ENCODE measurements around the gene XYLT1.

Gene XYLT1

DNA sequence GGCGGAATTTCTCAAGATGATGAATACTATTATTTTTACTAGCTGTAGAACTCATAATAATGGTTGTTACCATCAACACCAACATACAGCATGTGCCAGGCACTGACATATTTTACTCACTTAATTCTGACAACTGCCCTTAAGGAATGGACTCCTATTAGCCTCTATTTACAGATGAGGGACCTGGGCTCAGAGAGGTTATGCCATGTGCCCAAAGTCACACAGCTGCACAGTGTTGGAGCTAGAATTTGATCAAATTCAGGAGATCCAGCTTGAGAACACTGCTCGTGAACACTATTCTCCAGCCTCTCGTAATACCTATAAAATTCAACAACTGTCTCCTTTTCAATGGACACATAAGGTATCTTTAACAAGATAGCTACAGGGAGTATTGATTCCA, 97.2 kb downstream of the XYLT1 start:
- peak overlapping the region; percentile 98 for H3K27ac Mint-ChIP-seq
- H3K4me3 Mint-ChIP-seq, result no peak overlapping the region
- peaks cover 85% of the 10 kb centered on the region for H3K4me1 Mint-ChIP-seq
- H3K27me3 Mint-ChIP-seq, result no peaks in the 10 kb centered on the region
- no peaks in the 10 kb centered on the region for H3K9me3 Mint-ChIP-seq
- no peak for ATAC-seq
- peaks cover 6% of the 10 kb centered on the region for H3K36me3 Mint-ChIP-seq

DNA sequence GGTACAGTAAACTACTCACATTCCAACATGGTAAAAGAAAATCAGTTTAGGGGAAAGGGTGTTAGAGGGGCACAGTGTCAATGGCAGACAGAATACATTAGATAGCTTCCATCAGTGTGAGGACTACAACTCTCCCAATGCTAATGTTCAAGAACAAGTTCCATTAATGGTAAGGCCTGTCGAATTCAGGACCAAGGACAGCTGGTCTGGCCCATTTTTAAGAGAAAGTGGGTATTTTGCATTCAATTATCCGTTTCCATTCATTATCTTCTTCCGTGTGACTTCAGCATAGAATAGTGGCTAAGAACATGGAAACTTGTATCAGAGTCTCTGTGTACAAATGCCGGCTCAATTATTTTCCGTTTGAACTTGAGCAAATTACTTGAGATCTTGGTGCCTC, 98.4 kb downstream of the XYLT1 start:
- peaks cover under 1% of the 10 kb centered on the region for H3K9me3 Mint-ChIP-seq
- no peak for ATAC-seq
- H3K27me3 Mint-ChIP-seq, result no peaks in the 10 kb centered on the region
- no peak overlapping the region for H3K4me3 Mint-ChIP-seq
- H3K36me3 Mint-ChIP-seq, result peaks cover 8% of the 10 kb centered on the region
- H3K4me1 Mint-ChIP-seq, result peaks cover 83% of the 10 kb centered on the region
- no peak overlapping the region for H3K27ac Mint-ChIP-seq

DNA sequence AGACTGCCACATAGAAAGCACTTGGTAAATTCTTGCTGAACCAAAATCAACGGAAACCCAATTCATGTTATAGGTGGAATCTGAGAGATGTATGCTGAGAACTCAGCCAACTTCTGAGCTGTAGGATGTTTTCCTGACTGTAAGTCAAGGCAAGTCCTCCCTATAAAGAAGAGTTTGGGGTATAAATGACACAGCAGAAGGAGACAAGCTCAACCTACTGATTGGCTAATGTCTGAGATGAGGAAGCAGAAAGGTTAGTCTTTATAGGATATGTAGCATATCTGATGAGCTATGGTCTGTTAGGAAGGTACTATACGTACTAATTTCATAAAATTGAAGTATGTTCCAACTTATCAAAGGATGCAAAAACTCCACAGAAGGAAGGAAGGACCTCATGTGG, 99.5 kb downstream of the XYLT1 start:
- H3K36me3 Mint-ChIP-seq, result peaks cover 11% of the 10 kb centered on the region
- peaks cover 86% of the 10 kb centered on the region for H3K4me1 Mint-ChIP-seq
- H3K4me3 Mint-ChIP-seq, result no peak overlapping the region
- no peaks in the 10 kb centered on the region for H3K27me3 Mint-ChIP-seq
- H3K9me3 Mint-ChIP-seq, result peaks cover 2% of the 10 kb centered on the region
- ATAC-seq, result no peak
- peak overlapping the region; percentile 97 for H3K27ac Mint-ChIP-seq

DNA sequence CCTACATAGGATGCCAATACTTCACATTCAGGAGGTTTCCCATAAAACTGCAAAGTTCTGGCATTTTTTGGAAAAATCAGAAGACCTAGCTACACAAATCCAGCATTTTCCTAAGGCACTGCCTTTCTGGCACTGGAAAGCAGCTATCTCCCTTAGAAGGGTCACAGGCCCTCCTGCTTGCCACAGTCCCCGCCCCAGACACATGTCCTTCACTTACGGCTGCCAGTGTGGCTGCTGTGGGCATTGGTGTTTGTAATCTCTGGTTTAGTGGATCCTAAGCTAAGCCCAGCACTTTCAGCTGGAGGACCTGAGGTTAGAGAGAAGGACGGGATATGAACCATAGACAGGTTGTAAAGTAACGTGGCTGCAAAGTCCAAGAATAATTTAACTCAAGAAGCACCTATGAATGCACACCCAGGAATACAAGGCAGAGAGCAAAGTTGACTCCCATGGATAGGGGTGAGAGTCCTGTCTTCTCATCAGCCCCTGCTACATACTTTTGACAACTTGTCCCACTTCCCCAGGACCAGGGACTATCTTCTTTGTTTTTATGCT, 100.0 kb downstream of the XYLT1 start:
- H3K9me3 Mint-ChIP-seq, result peaks cover 2% of the 10 kb centered on the region

DNA sequence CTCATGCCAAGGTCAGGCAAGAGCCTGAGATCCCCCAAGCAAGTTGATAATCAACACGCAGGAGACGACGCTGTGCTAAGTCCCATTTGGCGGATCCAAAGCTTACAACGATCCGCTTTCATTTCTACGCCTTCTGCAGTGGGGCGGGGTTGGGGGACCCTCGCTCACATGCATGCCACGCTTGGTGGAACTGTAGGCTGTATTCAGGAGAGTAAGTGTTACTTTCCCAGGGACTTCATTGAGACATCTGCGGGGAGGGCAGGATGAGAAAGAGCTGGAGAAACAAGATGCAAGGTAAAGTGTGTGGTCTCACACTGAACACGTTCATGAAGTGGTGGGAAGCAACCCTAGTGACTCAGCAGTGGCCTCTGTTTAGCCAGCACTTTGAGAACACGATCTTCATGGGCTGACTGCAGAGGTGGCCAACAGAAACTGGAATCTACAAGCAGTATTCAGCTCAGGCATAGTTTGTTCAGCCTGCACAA, 100.5 kb downstream of the XYLT1 start:
- Mint-ChIP-seq H3K27me3 (no peaks in the 10 kb centered on the region), H3K9me3 (peaks cover 2% of the 10 kb centered on the region), H3K4me1 (peaks cover 86% of the 10 kb centered on the region), H3K36me3 (peaks cover 12% of the 10 kb centered on the region), H3K4me3 (peak overlapping the region; percentile 75), H3K27ac (peak overlapping the region; percentile 97)
- ATAC-seq, result no peak

More for the DNA sequence above, 100.0 kb downstream of the XYLT1 start:
- peaks cover 86% of the 10 kb centered on the region for H3K4me1 Mint-ChIP-seq
- H3K27ac Mint-ChIP-seq, result peak overlapping the region; percentile 97
- H3K27me3 Mint-ChIP-seq, result no peaks in the 10 kb centered on the region
- no peak for ATAC-seq
- H3K4me3 Mint-ChIP-seq, result no peak overlapping the region
- peaks cover 11% of the 10 kb centered on the region for H3K36me3 Mint-ChIP-seq

DNA sequence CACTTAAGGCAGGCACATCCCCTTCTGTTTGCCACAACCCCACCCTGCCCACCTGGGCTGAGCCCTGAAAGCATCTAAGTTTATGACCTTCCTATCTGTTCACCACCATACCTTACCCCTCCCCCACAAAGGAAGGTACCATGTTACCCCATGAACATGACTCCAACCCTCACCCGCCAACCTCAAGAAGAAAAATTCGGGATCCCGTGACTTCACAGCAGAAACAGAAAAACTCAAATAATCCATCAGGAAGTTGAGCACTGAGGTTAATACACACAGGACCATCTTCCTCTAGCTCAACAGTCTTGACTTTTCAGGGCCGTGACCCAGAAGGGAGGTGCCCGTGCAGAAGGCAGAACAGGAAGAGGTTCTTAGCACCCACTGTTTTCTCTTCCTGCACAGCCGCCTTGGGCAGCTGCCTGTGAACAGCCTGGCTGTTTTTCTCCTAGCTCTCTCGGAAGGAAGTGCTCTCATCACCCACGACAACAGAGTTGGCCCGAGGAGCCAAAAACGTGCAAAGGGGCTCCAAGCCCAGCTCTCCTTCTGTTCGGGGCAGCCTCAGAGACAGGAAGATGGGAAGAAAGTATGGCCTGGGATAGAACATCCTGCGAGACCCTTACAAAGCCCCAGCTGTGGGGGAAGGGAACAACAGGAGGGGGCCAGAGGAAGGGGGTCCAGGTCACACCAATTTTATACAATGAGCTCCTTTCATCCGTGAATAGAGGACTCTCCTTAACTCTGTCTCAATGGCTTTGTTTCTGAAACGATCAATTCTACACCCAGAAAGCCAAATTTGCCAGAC, 101.1 kb downstream of the XYLT1 start:
- Mint-ChIP-seq H3K9me3 (peaks cover 2% of the 10 kb centered on the region), H3K27ac (peak overlapping the region; percentile 97), H3K4me1 (peaks cover 86% of the 10 kb centered on the region), H3K27me3 (no peaks in the 10 kb centered on the region), H3K36me3 (peaks cover 17% of the 10 kb centered on the region), H3K4me3 (peak overlapping the region; percentile 75)
- ATAC-seq, result peak; percentile 93

DNA sequence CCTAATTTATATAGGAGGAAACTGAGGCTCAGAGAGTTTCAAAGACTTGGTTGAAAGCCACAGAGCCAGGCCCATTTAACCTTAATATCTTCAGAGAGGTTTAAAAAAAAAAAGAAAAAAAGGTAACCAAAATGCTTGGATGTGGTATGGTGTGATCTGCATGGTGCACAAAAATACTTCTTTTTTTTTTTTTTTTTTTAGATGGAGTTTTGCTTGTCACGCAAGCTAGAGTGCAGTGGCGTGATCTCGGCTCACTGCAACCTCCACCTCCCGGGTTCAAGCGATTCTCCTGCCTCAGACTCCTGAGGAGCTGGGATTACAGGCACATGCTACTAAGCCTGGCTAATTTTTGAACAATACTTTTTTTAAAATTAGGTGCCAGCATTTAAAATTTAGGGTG, 101.8 kb downstream of the XYLT1 start:
- Mint-ChIP-seq H3K9me3 (peaks cover 2% of the 10 kb centered on the region), H3K4me1 (peaks cover 81% of the 10 kb centered on the region), H3K27me3 (no peaks in the 10 kb centered on the region), H3K27ac (peak overlapping the region; percentile 97), H3K36me3 (peaks cover 15% of the 10 kb centered on the region), H3K4me3 (peak overlapping the region; percentile 75)
- peak; percentile 70 for ATAC-seq

DNA sequence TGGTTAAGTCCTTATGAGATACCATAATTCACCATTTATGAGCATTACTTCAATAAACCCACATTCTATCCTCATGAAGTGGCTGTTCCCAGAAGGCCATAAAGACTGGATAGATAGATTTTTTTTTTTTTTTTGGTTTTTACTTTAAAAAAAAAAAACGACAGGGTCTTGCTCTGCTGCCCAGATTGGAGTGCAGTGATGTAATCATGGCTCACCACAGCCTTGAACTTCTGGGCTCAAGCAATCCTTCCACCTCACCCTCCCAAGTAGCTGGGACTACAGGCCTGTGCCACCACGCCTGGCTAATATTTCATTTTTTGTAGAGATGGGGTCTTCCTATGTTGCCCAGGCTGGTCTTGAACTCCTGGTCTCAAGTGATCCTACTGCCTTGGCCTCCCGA, 102.3 kb downstream of the XYLT1 start:
- Mint-ChIP-seq H3K9me3 (peaks cover 2% of the 10 kb centered on the region), H3K27me3 (no peaks in the 10 kb centered on the region), H3K4me3 (peak overlapping the region; percentile 75), H3K27ac (peak overlapping the region; percentile 97), H3K4me1 (peaks cover 76% of the 10 kb centered on the region), H3K36me3 (peaks cover 12% of the 10 kb centered on the region)
- ATAC-seq, result no peak

DNA sequence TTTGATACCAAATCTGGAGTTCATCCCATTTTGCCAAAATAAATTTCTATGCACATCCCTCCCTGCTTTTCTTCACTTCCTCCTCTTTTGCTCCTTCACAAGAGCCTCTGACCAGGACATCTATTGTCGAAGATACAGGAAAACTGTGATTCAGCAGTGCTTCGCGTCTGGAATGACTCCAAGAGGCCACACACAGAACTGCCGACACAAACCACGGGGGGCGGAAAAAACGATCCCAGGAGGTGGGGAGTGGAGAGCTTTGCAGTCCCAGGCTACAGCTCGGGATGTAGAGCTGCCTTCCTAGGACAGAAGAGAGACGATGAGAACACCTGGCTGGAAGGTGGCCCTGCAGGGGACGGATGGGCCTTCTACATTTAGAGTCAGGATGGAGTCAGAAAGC, 102.8 kb downstream of the XYLT1 start:
- ATAC-seq, result no peak
- Mint-ChIP-seq H3K36me3 (peaks cover 12% of the 10 kb centered on the region), H3K4me1 (peaks cover 77% of the 10 kb centered on the region), H3K27ac (peak overlapping the region; percentile 97), H3K9me3 (peaks cover 2% of the 10 kb centered on the region), H3K27me3 (no peaks in the 10 kb centered on the region), H3K4me3 (no peak overlapping the region)

DNA sequence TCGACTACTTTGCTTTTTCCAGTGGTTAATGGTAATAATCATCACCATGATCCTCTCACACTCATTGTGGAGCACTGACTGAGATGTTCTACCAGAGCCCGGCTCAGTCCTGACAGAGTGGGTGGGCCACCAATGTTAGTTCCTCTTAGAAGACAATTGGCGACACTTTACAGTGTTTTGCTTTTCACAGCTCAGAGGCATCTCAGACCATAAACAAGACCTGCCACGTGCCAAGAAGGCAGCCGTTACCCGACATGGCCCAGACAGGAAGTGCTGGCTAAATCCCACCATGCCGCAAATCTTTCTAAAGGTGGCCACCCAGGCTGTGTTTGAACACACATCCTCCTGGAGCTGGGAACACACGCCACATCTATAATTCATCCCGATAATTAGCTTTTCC, 103.7 kb downstream of the XYLT1 start:
- Mint-ChIP-seq H3K36me3 (peaks cover 12% of the 10 kb centered on the region), H3K27ac (peak overlapping the region; percentile 97), H3K27me3 (no peaks in the 10 kb centered on the region), H3K4me1 (peaks cover 84% of the 10 kb centered on the region), H3K4me3 (peak overlapping the region; percentile 45), H3K9me3 (peaks cover 2% of the 10 kb centered on the region)
- peak; percentile 73 for ATAC-seq

DNA sequence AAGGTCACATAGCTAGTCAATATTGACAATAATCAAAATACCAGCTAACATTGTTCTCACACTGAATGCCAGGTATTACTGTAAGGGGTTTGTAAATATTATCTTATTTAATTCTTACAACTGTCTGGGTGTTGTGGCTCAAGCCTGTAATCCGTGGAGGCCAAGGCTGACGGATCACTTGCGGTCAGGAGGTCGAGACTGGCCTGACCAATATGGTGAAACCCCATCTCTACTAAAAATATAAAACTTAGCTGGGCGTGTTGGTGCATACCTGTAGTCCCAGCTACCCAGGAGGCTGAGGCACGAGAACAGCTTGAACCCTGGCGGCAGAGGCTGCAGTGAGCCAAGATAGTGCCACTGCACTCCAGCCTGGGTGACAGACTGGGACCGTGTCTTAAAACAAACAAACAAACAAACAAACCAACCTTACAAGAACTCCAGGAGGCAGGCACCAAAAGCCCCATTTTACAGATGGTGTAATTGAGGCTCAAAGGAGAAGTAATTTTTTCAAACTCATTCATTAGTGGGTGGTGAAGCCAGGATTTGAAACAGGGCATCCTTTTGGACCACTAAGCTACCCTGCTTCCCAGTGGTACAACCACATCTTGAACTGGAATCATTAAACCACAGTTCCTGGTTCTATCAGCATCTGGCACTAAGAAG, 104.3 kb downstream of the XYLT1 start:
- Mint-ChIP-seq H3K9me3 (peaks cover 2% of the 10 kb centered on the region), H3K27ac (peak overlapping the region; percentile 97), H3K4me1 (peaks cover 81% of the 10 kb centered on the region), H3K36me3 (peaks cover 12% of the 10 kb centered on the region), H3K4me3 (no peak overlapping the region), H3K27me3 (no peaks in the 10 kb centered on the region)
- ATAC-seq, result no peak

DNA sequence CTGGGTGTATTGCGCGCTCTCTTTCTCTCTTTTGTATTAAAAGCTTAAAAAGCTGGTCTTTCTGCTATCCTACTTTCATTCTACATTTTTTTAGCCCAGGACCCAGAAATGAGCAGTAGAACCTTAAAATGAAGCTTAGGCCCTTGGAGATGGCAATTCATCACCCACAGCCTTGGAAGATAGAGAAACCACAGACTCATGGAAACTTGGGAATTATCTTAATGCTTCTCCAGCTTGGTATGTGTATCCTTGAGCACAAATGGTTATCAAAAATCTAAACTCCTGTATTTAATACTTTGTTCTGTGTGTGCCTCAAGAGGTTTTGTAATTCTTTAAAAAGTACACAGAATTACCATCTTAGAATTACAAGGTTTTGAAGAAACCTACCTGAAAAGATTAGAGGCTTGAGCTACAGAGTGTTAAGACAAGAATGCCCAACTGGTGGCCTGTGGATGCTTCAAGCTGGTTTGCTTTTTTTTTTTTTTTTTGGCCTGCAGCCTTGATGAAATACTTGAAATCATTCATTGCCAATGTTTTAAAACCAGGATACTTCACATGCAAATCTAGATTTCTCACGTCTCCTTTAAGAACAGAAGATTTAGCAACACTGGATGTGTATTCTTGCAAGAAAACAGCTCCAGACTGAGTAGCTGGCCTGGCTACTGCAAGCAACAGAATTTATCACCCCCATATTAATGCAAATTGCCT, 105.0 kb downstream of the XYLT1 start:
- Mint-ChIP-seq H3K36me3 (peaks cover 12% of the 10 kb centered on the region), H3K4me3 (no peak overlapping the region), H3K27me3 (no peaks in the 10 kb centered on the region), H3K4me1 (peaks cover 81% of the 10 kb centered on the region), H3K9me3 (peaks cover 2% of the 10 kb centered on the region), H3K27ac (peak overlapping the region; percentile 97)
- no peak for ATAC-seq

DNA sequence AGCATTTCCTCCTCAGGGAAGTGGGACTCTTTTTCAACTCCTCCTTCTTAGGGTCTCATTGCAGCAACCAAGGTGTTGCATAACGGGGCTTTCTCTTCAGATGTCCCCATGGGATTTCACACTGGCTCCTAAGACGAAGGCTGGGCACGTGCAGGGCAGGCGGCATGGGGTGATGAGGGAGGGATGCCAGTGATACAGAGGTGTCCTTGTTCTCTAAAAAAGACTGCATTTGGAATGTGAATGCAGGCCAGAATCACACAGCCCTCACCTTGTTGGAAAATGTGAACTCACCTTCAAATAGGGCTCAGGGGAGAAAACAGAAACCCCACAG, 105.6 kb downstream of the XYLT1 start:
- Mint-ChIP-seq H3K4me3 (no peak overlapping the region), H3K9me3 (peaks cover 2% of the 10 kb centered on the region), H3K27me3 (no peaks in the 10 kb centered on the region), H3K27ac (peak overlapping the region; percentile 97), H3K36me3 (peaks cover 12% of the 10 kb centered on the region), H3K4me1 (peaks cover 81% of the 10 kb centered on the region)
- ATAC-seq, result no peak

DNA sequence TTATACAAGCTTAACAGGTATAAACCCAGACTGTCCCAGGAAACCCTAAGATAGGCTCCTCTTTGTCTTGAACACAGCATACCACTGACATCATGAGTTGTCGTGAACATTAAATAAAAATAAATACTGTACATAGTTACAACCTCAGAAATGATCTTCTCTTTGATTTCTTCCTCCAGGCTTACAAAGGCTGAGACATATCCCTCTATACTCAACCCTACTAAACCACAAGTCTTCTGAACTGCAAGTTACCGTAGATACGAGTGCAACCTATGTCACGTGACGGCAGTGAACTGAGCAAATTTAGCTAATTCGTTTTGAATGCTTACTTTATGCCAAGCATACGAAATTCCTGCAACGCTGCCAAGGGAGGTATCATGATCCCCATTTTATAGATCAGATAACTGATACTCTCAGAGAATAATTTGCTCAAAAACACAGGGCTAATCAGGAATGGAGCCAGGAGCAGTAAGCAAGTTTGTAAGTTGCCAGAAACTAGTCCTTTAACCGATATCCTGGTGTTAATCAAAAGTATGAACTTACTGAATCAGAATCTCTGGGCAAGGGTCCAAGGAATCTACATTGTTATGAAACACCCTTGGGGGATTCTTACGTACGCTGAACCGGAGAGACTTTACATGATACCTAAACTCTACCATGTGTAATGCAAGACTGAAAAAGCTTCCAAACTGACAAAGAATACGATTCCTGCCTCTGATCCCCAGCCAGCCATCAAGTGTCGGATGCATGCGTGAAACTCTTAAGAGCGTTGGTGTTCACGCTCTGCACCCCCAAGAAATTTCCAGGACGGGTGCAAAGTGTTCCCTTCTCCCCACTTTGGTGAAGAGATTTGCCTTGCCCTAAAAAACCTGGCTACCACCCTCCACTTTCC, 106.2 kb downstream of the XYLT1 start:
- Mint-ChIP-seq H3K4me3 (no peak overlapping the region), H3K36me3 (peaks cover 12% of the 10 kb centered on the region), H3K4me1 (peaks cover 81% of the 10 kb centered on the region), H3K27ac (peak overlapping the region; percentile 97), H3K27me3 (no peaks in the 10 kb centered on the region), H3K9me3 (peaks cover 2% of the 10 kb centered on the region)
- no peak for ATAC-seq

Data from stimulated activated memory B cell treated with anti-CD40 and anti-IgM and Interleukin-4, amounts not matched to agents 10 μg/mL and 1 μg/mL and 100 μg/mL, for 72 hours (primary cell).